Measurements from ENCODE around the gene CYP2A13.

DNA sequence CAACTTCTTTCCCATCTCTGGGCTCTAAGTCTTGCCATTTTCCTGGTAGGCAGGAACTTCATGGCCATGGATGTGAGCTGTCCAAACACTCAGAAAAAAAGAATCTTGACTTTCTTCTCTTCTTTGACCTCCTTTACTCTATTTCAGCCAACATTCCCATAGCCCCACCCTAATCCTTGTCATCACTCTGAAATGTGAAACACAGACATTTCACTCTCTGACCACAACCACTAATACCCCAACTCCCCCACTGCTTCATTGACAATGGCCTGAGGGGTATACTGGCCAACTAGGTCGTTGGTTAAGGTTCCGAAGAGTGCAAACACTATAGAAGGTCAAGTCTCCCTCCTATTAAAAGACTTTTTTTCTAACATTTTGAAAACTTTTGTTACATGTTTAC lies 4.7 kb upstream of the CYP2A13 start:
- TF ChIP-seq, protein P1, sequence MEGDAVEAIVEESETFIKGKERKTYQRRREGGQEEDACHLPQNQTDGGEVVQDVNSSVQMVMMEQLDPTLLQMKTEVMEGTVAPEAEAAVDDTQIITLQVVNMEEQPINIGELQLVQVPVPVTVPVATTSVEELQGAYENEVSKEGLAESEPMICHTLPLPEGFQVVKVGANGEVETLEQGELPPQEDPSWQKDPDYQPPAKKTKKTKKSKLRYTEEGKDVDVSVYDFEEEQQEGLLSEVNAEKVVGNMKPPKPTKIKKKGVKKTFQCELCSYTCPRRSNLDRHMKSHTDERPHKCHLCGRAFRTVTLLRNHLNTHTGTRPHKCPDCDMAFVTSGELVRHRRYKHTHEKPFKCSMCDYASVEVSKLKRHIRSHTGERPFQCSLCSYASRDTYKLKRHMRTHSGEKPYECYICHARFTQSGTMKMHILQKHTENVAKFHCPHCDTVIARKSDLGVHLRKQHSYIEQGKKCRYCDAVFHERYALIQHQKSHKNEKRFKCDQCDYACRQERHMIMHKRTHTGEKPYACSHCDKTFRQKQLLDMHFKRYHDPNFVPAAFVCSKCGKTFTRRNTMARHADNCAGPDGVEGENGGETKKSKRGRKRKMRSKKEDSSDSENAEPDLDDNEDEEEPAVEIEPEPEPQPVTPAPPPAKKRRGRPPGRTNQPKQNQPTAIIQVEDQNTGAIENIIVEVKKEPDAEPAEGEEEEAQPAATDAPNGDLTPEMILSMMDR (IDR thresholded peaks at IDR 0.05): no peak
- TF ChIP-seq POLR2A (IDR thresholded peaks at IDR 0.05): no peak

Measured in thyroid gland (tissue), 4 donors.